Left renal cortex interstitium (tissue), 4 donors: Measurements from ENCODE around the gene ADTRP. TPM values are rescaled to one million over a fixed set of nuclear protein-coding genes. Genes with fewer than 3 reads are reported as not detected.

Experiments used
- DNase-seq, 4 donors: peaks; one replicate each; pipeline ENCODE4 v3.0.0-alpha.2; 2013; ENCODE audit warnings: low read depth in 4 of 4, low spot score in 2 of 4, missing footprints in 1 of 4
- polyA plus RNA-seq, 4 donors: library from polyadenylated mRNA; unstranded; fragments of 120-200 nt; gene quantifications; one replicate each; pipeline ENCODE4 v1.2.1, GENCODE V29; 2013; ENCODE audit not compliant: insufficient read length in 4 of 4

ADTRP gene
- polyA plus RNA-seq, 4 donors, result 2.1 to 2.3 (median 2.2) TPM

GRCh38 chr6:11775791-11776409 is 2.7 kb downstream of the ADTRP start:
- no peak for DNase-seq

GRCh38 chr6:11774426-11774825 is 4.2 kb downstream of the ADTRP start:
- DNase-seq, result no peak

GRCh38 chr6:11773581-11773980 is 5.0 kb downstream of the ADTRP start:
- DNase-seq, result no peak

GRCh38 chr6:11773013-11773412 is 5.6 kb downstream of the ADTRP start:
- no peak for DNase-seq

GRCh38 chr6:11772109-11772825 is 6.3 kb downstream of the ADTRP start:
- DNase-seq, result no peak

GRCh38 chr6:11771473-11772048 is 7.0 kb downstream of the ADTRP start:
- no peak for DNase-seq

GRCh38 chr6:11770546-11771466 is 7.8 kb downstream of the ADTRP start:
- no peak for DNase-seq

- DNase-seq, result no peak
Measured at GRCh38 chr6:11769811-11770545, 8.6 kb downstream of the ADTRP start.

GRCh38 chr6:11769244-11769643 is 9.4 kb downstream of the ADTRP start:
- no peak for DNase-seq

- no peak for DNase-seq
Measured at GRCh38 chr6:11767978-11768756, 10.4 kb downstream of the ADTRP start.

GRCh38 chr6:11767458-11767857 is 11.1 kb downstream of the ADTRP start:
- no peak for DNase-seq

- DNase-seq, result no peak
Measured at GRCh38 chr6:11766589-11767450, 11.8 kb downstream of the ADTRP start.

- no peak for DNase-seq
Measured at GRCh38 chr6:11766043-11766442, 12.6 kb downstream of the ADTRP start.

- DNase-seq, result no peak
Measured at GRCh38 chr6:11764250-11764604, 14.4 kb downstream of the ADTRP start.

- DNase-seq, result no peak
Measured at GRCh38 chr6:11763460-11764249, 14.9 kb downstream of the ADTRP start.

- DNase-seq, result no peak
Measured at GRCh38 chr6:11762794-11763459, 15.7 kb downstream of the ADTRP start.
